ENCODE data around the gene ZBTB7C.

DNA sequence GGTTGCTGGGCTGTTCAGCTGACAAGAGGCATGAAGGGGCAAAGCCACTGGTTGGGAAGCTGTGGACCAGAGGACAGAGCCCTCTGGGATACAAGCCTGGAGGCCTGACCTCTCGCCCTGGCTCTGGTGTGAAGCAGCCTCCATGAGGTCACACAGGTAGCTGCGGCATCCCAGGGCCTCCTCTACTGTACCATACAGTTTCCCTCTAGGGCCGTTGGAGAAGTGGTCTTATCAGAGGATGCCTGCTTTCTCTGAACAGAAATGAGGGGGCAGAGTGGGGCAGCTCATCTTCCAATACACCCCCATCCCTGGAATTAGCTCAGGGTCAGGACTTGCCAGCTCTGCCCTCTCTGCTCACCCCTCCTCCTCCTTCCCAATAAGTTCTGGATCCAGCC, 343.6 kb downstream of the ZBTB7C start:
- no peak for TF ChIP-seq ZNF221 (tag by site-specific recombination; IDR thresholded peaks at IDR 0.05; ENCODE audit: borderline replicate concordance)
- TF ChIP-seq, protein P1, sequence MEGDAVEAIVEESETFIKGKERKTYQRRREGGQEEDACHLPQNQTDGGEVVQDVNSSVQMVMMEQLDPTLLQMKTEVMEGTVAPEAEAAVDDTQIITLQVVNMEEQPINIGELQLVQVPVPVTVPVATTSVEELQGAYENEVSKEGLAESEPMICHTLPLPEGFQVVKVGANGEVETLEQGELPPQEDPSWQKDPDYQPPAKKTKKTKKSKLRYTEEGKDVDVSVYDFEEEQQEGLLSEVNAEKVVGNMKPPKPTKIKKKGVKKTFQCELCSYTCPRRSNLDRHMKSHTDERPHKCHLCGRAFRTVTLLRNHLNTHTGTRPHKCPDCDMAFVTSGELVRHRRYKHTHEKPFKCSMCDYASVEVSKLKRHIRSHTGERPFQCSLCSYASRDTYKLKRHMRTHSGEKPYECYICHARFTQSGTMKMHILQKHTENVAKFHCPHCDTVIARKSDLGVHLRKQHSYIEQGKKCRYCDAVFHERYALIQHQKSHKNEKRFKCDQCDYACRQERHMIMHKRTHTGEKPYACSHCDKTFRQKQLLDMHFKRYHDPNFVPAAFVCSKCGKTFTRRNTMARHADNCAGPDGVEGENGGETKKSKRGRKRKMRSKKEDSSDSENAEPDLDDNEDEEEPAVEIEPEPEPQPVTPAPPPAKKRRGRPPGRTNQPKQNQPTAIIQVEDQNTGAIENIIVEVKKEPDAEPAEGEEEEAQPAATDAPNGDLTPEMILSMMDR (tag by site-specific recombination; IDR thresholded peaks at IDR 0.05): no peak
- TF ChIP-seq, protein P2, sequence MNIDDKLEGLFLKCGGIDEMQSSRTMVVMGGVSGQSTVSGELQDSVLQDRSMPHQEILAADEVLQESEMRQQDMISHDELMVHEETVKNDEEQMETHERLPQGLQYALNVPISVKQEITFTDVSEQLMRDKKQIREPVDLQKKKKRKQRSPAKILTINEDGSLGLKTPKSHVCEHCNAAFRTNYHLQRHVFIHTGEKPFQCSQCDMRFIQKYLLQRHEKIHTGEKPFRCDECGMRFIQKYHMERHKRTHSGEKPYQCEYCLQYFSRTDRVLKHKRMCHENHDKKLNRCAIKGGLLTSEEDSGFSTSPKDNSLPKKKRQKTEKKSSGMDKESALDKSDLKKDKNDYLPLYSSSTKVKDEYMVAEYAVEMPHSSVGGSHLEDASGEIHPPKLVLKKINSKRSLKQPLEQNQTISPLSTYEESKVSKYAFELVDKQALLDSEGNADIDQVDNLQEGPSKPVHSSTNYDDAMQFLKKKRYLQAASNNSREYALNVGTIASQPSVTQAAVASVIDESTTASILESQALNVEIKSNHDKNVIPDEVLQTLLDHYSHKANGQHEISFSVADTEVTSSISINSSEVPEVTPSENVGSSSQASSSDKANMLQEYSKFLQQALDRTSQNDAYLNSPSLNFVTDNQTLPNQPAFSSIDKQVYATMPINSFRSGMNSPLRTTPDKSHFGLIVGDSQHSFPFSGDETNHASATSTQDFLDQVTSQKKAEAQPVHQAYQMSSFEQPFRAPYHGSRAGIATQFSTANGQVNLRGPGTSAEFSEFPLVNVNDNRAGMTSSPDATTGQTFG (tag by site-specific recombination; IDR thresholded peaks at IDR 0.05; ENCODE audit: borderline replicate concordance): no peak
- TF ChIP-seq BCL11A (tag by site-specific recombination; IDR thresholded peaks at IDR 0.05; ENCODE audit: low read depth): no peak
- TF ChIP-seq, protein P3, sequence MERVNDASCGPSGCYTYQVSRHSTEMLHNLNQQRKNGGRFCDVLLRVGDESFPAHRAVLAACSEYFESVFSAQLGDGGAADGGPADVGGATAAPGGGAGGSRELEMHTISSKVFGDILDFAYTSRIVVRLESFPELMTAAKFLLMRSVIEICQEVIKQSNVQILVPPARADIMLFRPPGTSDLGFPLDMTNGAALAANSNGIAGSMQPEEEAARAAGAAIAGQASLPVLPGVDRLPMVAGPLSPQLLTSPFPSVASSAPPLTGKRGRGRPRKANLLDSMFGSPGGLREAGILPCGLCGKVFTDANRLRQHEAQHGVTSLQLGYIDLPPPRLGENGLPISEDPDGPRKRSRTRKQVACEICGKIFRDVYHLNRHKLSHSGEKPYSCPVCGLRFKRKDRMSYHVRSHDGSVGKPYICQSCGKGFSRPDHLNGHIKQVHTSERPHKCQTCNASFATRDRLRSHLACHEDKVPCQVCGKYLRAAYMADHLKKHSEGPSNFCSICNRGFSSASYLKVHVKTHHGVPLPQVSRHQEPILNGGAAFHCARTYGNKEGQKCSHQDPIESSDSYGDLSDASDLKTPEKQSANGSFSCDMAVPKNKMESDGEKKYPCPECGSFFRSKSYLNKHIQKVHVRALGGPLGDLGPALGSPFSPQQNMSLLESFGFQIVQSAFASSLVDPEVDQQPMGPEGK (tag by site-specific recombination; IDR thresholded peaks at IDR 0.05): no peak
- no peak for TF ChIP-seq ZNF133 (tag by site-specific recombination; IDR thresholded peaks at IDR 0.05)
- TF ChIP-seq TCF7L2 (IDR thresholded peaks at IDR 0.05; ENCODE audit: borderline replicate concordance, low read depth, low read length): no peak
- TF ChIP-seq MEIS1 (CRISPR knock-in tag; IDR thresholded peaks at IDR 0.05; ENCODE audit: borderline replicate concordance): no peak
- no peak for TF ChIP-seq ZBTB7A (tag by site-specific recombination; IDR thresholded peaks at IDR 0.05; ENCODE audit: low read depth)
- no peak for TF ChIP-seq GLI4 (tag by site-specific recombination; IDR thresholded peaks at IDR 0.05)
